Stomach (tissue), 4 donors: ENCODE results near the gene MSANTD2.

Experiments used
- EP300 ChIP-seq: sonication (generic); formaldehyde crosslinking; IDR thresholded peaks from one replicate; pipeline ENCODE4 v1.6.1; 2017; ENCODE audit warnings: antibody characterized with exemption
- POLR2AphosphoS5 ChIP-seq, 3 donors: sonication (generic); formaldehyde crosslinking; IDR thresholded peaks; one replicate each; pipeline ENCODE4 v1.6.1; 2016; ENCODE audit warnings: antibody characterized with exemption in 3 of 3
- TF ChIP-seq, protein P1 (sequence below), 7 experiments: fragments of 450-650 bp in 4 of 7; fragments of 200-600 bp in 3 of 7; sonication (generic) in 3 of 7; IDR thresholded peaks; one replicate each; pipeline ENCODE4 v1.5.1; 2016 to 2019; ENCODE audit warnings: antibody characterized with exemption in 7 of 7, control low read depth in 2 of 7, mild to moderate bottlenecking in 1 of 7

DNA sequence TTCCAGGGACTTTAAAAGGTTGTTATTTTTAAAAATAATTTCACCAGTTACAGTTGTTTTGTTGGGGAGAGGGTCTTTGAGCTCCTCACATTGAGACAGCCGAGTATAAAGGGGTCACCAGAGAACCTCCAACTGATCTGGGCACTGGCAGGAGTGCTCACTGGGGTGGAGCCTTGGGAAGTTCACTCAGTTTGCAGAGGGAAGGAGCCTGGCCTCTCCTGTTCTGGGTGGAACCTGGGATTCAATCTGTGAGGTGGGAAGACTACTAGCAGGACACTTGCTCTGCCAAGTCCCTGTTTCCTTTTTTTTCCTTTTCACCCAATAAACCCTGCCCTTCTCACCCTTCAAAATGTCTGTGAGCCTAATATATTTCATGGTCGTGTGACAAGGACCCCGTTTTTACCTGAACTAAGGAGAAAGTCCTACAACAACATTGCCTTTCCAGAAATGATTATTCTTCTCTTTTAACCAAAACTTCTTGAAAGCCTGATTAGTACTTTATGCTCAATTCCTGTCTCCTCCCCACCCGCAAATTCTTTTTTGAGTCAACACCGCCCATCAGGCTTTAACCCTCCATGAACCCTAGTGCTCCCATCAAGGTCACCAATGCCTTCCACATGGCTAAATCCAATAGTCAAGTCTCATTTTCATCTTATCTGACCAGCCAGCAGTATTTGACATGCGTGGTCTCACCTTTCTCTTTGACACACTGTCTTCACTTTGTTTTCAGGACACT is 22.0 kb upstream of the MSANTD2 start:
- TF ChIP-seq, protein P1, sequence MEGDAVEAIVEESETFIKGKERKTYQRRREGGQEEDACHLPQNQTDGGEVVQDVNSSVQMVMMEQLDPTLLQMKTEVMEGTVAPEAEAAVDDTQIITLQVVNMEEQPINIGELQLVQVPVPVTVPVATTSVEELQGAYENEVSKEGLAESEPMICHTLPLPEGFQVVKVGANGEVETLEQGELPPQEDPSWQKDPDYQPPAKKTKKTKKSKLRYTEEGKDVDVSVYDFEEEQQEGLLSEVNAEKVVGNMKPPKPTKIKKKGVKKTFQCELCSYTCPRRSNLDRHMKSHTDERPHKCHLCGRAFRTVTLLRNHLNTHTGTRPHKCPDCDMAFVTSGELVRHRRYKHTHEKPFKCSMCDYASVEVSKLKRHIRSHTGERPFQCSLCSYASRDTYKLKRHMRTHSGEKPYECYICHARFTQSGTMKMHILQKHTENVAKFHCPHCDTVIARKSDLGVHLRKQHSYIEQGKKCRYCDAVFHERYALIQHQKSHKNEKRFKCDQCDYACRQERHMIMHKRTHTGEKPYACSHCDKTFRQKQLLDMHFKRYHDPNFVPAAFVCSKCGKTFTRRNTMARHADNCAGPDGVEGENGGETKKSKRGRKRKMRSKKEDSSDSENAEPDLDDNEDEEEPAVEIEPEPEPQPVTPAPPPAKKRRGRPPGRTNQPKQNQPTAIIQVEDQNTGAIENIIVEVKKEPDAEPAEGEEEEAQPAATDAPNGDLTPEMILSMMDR (IDR thresholded peaks at IDR 0.05), result no peak
- TF ChIP-seq EP300, result no peak
- no peak for TF ChIP-seq POLR2AphosphoS5 (IDR thresholded peaks at IDR 0.05)
